Fibroblast of skin of left quadriceps (primary cell): Measurements from ENCODE around the gene MOCS1.

ENCODE experiments used
- DNase-seq, 2 experiments: peaks; one replicate each; pipeline ENCODE4 v3.0.0-alpha.2; 2013; ENCODE audit warnings: low read depth in 2 of 2

Gene MOCS1

DNA sequence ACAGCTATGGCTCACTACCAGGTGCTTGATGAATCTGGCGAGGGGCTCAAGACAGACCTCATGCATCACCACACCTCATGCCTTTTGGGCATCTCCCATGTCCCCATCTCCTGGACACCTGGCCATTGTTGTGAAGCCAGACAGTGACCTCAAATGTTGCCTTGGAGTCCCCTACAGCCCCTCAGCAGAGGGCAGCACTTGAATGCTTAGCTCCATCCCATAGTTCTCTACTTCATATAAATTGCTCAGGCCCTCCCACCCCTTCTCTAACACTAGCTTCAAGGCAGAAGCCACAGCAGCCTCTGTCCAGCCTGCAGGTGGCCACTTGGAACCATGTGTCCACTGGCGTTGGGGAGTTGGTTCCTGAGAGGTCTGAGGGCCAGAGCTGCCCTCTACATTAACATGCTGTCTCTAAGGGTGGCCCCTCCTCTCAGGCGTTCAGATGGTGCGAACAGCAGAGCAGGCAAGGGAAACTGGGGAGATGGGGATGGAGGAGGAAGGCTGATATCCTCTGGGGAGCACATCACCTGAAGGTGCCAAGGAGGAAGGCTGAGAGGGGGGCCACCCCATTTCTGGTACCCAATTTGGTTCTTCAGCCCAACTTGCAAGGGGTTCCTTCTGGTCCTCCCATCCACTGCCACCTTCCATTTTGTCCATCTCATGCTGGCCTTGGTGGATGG lies 31.3 kb downstream of the MOCS1 start:
- DNase-seq = no peak

- no peak for DNase-seq
Observed at GRCh38 chr6:39902136-39902535, 32.1 kb downstream of the MOCS1 start.

DNA sequence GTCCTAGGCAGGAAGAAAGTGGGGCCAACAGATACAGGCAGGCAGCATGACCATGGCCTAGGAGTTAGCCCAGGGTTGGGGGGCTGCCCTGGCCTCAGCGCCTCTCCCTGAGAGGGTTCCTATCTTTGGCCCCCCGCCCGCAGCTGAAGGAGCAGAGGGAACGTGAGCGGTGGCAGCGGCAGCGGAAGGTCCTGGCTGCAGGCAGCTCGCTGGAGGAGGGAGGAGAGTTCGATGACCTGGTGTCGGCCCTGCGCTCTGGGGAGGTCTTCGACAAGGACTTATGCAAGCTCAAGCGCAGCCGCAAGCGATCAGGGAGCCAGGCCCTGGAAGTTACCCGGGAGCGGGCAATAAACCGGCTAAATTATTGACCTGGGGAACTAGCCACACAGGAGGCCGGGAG lies 32.6 kb downstream of the MOCS1 start:
- no peak for DNase-seq

DNA sequence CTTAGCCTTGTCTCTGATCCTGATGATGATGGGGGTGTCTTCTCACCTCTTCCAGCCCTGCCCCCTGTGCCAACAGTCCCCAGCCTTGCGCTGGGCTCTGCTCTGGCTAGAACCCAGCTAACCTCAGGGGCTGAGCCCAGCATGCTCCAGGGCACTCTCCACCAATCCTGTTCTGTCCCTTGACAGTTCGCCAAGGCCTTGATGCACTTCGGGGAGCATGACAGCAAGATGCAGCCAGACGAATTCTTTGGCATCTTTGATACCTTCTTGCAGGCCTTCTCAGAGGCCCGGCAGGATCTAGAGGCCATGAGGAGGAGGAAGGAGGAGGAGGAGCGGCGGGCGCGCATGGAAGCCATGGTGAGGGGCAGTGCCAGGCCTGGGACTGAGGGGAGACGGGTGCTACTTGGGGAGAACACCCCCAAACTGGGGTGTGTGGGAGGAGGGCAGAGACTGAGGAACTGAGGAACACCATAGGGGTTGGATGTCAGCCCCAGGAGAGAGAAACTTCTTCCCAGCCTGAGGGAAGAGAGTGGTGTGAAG lies 33.1 kb downstream of the MOCS1 start:
- no peak for DNase-seq

DNA sequence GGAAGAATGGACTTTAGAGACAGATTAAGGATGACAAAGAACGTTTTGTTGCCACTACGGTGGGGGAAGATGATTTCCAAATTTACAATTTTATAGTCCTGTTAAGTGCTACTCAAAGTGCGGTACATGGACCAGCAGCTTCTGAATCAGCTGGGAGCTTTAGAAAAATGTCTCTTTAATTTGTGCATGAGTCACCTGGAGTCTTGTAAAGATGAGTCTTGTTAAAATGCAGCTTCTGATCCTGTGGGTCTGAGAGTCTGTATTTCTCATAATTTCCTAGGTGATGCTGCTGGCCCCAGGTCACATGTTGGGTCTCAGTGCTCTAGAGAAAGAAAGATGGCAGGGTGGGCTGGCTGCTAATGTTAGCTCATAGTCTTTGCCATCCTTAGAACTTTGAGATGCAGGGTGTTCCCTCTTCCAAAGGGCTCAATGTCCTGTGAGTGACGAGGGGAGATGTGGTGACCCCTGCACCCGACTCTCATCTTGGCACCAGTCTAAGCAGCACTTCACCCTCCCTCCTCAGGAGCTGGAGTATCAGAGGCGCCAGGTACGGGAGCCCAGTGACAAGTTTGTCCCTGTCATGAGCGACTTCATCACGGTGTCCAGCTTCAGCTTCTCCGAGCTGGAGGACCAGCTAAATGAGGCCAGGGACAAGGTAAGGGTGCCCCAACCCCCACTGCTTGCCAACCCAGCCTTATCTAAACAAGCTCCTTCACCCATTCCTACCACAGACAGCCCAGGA lies 34.5 kb downstream of the MOCS1 start:
- DNase-seq = no peak

DNA sequence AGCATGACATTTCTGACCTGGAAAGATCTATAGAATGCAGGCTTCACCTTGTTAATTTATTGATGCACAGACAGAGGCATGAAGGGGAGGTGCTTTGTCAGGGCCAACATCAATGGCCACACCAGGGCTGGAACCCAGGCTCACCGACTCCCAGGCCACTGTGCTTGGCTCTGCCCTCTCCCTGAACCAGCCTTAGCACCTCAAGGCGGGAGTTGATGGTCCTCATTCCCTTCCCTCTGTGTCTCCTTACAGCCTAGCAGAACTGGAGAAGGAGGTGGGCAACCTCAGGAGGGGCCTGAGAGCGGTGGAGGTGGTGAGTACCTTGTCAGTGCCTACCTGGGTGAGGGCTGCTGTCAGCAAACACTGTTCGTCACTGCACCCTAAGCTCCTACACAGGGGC lies 35.6 kb downstream of the MOCS1 start:
- DNase-seq = no peak

DNA sequence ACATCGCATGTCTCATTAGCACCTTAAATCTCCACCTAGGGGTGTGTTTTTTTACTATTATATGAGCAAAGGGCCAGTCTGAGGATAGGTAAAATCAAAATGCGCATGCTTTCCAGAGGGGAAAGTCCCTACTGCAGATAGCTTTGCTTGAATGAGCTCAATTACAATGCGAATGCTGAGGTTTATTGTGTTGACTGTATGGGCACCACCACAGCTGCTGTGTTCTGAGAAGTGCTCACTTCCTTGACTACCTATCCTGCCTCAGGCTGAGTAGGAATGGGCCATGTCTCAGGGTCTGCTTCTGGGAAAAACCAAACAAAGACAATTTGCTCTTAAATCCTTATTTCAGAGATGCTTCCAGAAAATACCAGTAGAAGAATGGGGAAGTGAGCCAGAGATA lies 36.6 kb downstream of the MOCS1 start:
- no peak for DNase-seq

DNA sequence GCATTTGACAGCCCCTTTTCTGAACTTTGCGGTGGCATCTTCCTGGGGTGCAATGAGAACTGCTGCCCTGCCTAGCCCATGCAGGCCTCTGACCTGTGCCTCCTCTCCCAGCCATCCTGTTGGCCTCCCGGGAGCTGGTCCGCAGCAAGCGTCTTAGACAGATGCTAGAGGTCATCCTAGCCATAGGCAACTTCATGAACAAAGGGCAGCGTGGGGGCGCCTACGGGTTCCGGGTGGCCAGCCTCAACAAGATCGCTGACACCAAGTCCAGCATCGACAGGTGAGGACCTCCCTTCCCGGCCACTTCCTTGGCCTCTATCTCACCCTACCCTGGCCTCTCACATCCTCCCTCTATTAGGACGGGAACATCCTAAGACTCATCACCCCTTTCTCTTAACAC lies 37.6 kb downstream of the MOCS1 start:
- DNase-seq = no peak

GRCh38 chr6:39893286-39893685 lies 41.0 kb downstream of the MOCS1 start:
- DNase-seq = no peak

DNA sequence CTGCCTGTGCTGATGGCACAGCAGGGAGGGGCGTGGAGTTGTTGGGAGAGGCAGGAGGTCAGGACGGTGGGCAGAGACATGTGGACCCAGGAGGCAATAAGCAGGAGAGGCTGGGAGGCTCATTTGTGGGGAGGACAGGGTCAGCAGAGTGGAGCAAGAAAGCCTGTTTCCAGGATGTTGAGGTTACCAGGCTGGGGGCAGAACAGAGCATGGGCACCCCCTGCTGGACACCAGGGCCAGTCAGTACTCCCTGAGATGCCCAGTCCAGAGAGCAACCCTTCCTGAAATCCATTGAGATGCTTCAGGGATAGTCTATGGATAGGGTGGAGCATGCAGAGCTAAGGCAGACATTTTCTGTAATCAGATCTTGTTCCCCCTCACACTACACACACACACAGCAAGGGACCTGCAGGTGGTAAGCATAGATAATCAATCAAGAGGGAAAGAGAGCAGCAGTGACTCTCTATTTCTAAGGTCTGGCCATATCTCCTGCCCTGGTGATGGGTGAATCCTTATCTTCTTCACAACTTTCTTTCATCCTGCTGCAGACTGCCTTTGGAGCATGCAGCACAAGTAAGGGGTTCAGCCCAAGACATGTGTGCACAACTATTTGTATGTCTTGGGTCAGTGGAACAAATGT lies 41.7 kb downstream of the MOCS1 start:
- DNase-seq = peak; percentile 21 to 34

GRCh38 chr6:39891976-39892375 lies 42.3 kb downstream of the MOCS1 start:
- no peak for DNase-seq

- DNase-seq = no peak
Observed at GRCh38 chr6:39891353-39891752, 42.9 kb downstream of the MOCS1 start.

DNA sequence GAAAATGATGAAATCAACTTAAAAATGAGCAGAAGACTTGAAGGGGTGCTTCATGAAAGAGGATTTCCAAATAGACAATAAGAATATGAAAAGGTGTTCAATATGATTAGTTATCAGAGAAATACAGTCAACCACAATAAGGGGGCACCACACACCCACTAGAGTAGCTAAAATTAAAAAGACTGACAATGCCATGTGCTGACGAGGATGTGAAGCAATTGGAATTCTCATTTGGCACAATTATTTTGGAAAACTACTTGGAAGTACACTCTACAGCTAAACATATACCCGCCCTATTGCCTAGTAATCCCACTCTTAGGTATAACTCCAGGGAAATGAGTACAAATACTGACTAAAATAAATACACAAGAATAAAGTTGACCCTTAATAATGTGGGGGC lies 45.0 kb downstream of the MOCS1 start:
- no peak for DNase-seq

DNA sequence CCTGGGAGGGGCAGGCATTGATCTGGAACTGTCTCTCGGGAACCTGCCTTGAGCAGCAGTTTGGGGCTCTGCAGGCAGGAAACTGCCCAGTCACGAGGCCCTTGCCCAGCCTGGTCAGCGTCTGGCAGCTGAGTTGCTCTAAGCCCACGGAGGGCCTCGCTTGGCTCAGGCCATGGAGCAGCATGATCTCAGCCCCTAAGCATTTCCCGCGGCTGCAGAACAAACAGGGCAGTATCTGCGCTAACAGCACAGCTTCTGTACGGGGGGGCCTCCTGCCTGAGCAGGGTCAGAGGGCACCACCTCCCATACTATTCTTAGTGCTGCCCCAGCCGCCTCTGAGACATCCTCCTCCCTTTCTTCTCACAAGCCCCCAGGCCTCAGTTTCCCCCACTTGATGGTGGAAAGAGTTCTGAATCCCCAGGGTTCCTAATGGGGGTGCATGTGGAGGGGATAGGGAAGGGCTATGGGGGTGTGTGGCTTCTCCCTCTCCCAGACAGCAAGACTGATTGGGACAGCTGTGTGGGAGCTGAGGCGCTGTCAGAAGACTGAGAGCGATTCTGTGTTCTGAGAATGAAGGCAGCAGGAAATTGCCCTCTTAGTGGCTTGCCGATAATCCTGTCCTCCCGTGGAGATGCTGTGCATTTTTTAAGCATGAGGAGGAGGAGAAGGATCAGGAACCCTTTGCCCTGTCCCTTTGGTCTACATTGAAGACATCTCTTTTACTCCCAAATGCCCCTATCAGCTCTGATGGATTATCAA lies 46.4 kb downstream of the MOCS1 start:
- peak; percentile 23 to 30 for DNase-seq

DNA sequence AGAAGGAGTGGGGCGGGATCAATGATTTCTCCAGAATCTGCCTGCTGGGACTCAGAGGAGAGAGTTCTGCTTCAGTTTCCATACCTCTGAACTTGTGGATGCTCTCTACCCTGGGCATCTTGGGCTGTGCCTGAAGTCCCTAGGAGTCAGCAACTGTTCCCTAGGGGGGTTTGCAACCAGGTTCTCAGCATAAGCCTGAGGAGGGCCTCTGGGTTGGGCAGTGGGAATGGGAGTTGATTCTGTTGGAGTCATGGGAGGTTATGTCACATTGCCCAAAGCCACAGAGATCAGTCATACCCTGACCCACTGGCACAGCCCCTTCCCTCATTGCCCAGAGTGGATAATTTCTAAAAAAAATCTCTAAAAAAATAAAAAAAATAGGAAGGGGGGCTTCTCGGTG lies 47.4 kb downstream of the MOCS1 start:
- DNase-seq = no peak

GRCh38 chr6:39885691-39886090 lies 48.6 kb downstream of the MOCS1 start:
- no peak for DNase-seq

DNA sequence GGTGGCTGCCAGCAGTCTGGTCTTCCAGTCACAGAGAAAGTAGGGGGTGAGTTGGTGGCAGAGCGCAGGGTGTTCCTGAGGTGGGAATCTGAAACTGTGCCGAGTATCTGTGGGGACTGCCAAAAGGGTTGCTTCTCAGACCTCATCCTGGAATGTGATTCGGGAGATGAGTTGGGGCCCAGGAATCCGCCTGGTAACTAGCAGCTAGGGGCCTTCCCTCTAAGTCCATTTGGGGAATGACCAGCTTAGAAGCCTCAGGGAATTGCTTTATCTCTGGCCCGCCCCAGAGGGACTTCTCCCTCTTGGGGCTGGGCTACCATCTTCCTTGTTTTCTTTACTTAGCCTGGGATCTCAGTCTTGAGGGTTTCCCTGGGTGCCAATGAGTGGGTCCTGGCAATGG lies 49.6 kb downstream of the MOCS1 start:
- peak; percentile 5 to 8 for DNase-seq

DNA sequence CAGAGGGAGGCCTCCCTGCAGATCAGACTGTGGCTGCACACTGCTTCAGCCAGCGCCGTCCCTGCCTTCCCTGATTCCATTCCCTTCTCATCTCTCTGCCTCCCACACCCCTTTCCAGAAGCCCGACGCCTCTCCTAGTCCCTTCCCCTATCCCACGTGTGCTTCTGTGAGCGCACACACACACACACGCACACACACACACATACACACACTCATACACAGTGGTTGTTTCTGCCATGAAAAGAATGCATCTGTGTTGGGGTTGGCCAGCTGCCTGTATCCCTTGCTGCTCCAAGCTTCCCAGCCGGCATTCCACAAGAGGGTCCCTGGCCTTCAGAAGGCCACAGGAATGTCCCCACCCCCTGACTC lies 51.7 kb downstream of the MOCS1 start:
- DNase-seq = peak; percentile 98

DNA sequence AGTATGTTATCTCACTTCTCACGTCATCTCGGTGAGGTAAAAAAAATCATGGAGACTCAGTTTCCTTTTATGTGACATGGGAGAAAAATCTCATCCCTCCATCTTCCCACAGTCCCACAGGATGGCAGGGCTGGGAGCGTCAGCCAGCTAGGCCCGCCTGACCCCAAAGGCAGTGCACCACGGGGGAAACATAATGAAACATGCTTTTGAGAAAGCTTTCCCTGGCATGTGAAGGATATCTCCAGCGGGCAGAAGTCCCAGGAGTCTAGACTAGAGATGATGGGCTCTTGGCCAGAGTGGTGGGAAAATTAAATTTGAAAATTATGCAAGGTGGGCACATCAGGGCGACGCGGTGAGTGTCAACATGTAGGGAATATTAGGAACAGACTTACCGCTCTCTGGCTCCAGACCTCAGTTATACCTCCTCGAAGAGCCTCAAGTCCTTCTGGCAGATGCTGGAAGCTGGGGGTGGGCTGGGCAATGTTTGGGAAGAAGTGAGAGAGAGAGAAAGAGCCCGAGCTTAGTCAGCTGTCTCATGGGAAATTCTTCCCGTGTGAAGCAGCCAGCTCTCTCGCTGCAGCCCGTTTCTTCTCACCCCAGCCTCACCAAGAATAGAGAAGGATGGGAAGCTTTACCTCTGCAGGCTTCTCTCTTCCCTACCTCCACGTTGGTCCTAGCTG lies 52.3 kb downstream of the MOCS1 start:
- DNase-seq = peak; percentile 88 to 90

- DNase-seq = no peak
Observed at GRCh38 chr6:39880594-39880993, 53.7 kb downstream of the MOCS1 start.

- no peak for DNase-seq
Observed at GRCh38 chr6:39879535-39879934, 54.7 kb downstream of the MOCS1 start.

DNA sequence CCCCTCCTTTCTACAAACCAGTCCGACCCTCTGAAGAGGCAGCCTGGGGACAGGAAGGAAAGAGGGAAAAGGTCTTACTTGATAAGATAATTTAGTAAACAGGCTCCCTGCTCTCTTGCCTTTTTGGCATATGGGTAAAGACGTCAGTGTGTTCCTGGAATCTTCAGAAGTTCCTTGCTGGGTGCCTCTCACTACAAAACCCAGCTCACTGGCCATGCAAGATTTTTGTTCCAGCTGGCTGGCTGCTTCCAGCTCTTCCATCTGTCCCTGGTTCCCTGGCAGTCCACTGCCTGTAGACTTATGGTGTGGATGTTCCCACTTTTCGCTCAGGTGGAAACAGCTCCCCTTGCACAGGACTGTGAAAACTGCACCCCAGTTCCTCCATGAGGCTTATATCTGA lies 57.4 kb downstream of the MOCS1 start:
- DNase-seq = no peak
